ENCODE measurements around the gene SLC8A1.

- no peak for TF ChIP-seq CTCF (conservative IDR thresholded peaks at IDR 0.05; ENCODE audit: low read depth, low read length)
- no peak for TF ChIP-seq EZH2 (IDR thresholded peaks at IDR 0.05; ENCODE audit: borderline replicate concordance, low read depth, low read length, poor library complexity, severe bottlenecking)
Observed at GRCh38 chr2:40094451-40094850, 357.4 kb downstream of the SLC8A1 start.
